ENCODE data around the gene NDUFB10.

GRCh38 chr16:2009164-2009711, 49.9 kb downstream of the NDUFB10 start:
- TF ChIP-seq POLR2AphosphoS5 (IDR thresholded peaks at IDR 0.05; ENCODE audit: low read depth, low read length) (no peak; the same call in 1 of the 2 replicates), TAF1 (IDR thresholded peaks at IDR 0.05; ENCODE audit: borderline replicate concordance, low read depth, low read length) (no peak)
